ENCODE measurements around the gene RBCK1. TPM values are rescaled to one million over a fixed set of nuclear protein-coding genes. Genes with fewer than 3 reads are reported as not detected.
"Not testable (repeated sequence)": the region's sequence is repeated elsewhere in the genome, so short reads cannot be mapped to it uniquely, and the experiment has no call there.

Gene RBCK1
- total RNA-seq, 1 donor from 2014 or later = 202 TPM

DNA sequence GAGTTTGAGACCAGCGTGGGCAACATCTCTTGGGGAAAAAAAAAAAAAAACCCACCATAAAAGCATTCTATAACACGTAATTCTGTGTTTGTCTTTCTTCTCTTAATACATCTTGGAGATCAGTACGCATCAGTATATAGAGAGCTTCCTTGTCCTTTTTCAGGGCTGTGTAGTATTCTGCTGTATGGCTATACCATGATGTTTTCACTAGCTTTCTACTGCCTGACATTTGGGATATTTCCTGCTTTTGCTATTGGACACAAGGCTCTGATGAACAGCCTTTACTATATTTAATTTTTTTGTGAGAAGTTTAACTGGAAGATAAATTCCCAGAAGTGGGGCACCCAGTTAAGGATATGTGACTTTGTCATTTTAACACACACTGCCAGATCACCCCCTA, 20.6 kb upstream of the RBCK1 start:
- TF ChIP-seq CTCF (IDR thresholded peaks at IDR 0.05; ENCODE audit: insufficient read depth, low read length, severe bottlenecking) = no peak
- no peaks in the 10 kb centered on the region for H3K27me3 ChIP-seq (ENCODE audit: control insufficient read depth, insufficient read depth, low read length)
- no peak for DNase-seq (ENCODE audit: low read depth)
- H3K4me3 ChIP-seq (ENCODE audit: low read depth, low read length) = no peak overlapping the region
- peaks cover 58% of the 10 kb centered on the region for H3K36me3 ChIP-seq (ENCODE audit: control insufficient read depth, insufficient read depth, low read length)
- no peak for FAIRE-seq

DNA sequence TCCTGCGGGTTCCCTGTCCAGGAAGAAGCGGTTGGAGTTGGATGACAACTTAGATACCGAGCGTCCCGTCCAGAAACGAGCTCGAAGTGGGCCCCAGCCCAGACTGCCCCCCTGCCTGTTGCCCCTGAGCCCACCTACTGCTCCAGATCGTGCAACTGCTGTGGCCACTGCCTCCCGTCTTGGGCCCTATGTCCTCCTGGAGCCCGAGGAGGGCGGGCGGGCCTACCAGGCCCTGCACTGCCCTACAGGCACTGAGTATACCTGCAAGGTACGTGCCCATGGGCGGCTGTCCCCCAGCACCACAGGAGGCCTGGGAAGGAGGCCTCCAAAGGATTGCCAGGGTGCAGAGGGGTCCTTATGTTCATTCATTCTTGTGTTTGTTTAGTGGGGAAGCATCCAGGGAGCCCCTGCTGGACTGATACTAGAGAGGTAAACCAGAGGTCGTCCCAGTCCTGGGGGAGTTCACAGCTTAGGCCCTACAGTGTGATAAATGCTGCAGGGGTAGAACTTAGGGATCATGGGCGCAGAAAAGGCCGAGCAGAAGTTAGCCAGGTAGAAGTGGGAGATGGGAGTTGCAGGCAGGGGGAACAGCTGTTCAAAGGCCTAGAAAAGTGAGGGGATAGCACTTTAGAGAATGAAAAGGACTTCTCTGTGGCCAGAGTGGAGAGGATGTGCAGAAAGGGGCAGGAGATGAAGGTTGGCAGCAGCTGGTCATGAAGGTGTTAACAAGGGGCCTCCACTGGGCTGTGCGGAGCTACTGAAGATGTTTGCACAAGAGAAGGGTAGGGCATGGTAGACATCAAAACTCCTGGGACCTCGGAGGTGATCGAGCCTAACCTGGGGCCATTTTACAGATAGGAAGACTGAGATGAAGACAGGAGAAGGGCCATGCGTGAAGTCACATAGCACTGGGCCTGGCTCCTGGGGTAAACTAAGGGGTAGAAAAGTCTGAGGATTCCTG, 19.8 kb upstream of the RBCK1 start:
- FAIRE-seq (no peak), DNase-seq (ENCODE audit: low read depth) (no peak)
- no peaks in the 10 kb centered on the region for H3K27me3 ChIP-seq (ENCODE audit: control insufficient read depth, insufficient read depth, low read length)
- peaks cover 59% of the 10 kb centered on the region for H3K36me3 ChIP-seq (ENCODE audit: control insufficient read depth, insufficient read depth, low read length)
- H3K4me3 ChIP-seq (ENCODE audit: low read depth, low read length) = no peak overlapping the region
- no peak for TF ChIP-seq CTCF (IDR thresholded peaks at IDR 0.05; ENCODE audit: insufficient read depth, low read length, severe bottlenecking)

- no peak for FAIRE-seq
- peaks cover 58% of the 10 kb centered on the region for H3K36me3 ChIP-seq (ENCODE audit: control insufficient read depth, insufficient read depth, low read length)
- TF ChIP-seq CTCF (IDR thresholded peaks at IDR 0.05; ENCODE audit: insufficient read depth, low read length, severe bottlenecking) = no peak
- H3K27me3 ChIP-seq (ENCODE audit: control insufficient read depth, insufficient read depth, low read length) = no peaks in the 10 kb centered on the region
- DNase-seq (ENCODE audit: low read depth) = no peak
- no peak overlapping the region for H3K4me3 ChIP-seq (ENCODE audit: low read depth, low read length)
Observed at GRCh38 chr20:389220-389619, 18.9 kb upstream of the RBCK1 start.

GRCh38 chr20:391041-391711, 16.9 kb upstream of the RBCK1 start:
- no peak overlapping the region for H3K4me3 ChIP-seq (ENCODE audit: low read depth, low read length)
- peaks cover 63% of the 10 kb centered on the region for H3K36me3 ChIP-seq (ENCODE audit: control insufficient read depth, insufficient read depth, low read length)
- no peak for TF ChIP-seq CTCF (IDR thresholded peaks at IDR 0.05; ENCODE audit: insufficient read depth, low read length, severe bottlenecking)
- FAIRE-seq = no peak
- no peak for DNase-seq (ENCODE audit: low read depth)
- no peaks in the 10 kb centered on the region for H3K27me3 ChIP-seq (ENCODE audit: control insufficient read depth, insufficient read depth, low read length)

DNA sequence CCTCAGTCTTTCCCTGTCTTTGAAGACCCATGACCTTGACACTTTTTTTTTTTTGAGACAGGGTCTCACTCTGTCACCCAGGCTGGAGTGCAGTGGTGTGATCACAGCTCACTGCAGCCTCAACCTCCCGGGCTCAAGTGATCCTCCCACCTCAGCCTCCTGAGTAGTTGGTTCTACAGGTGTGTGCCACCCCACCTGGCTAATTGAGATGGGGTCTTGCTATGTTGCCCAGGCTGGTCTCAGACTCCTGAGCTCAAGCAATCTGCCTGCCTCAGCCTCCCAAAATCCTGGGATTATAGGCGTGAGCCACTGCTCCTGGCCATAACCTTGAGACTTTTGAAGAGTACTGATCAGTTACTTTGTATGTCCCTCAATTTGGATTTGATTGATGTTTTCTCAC, 14.8 kb upstream of the RBCK1 start:
- H3K4me3 ChIP-seq (ENCODE audit: low read depth, low read length); DNase-seq (ENCODE audit: low read depth); H3K27me3 ChIP-seq (ENCODE audit: control insufficient read depth, insufficient read depth, low read length); FAIRE-seq: not testable (repeated sequence)
- peaks cover 64% of the 10 kb centered on the region for H3K36me3 ChIP-seq (ENCODE audit: control insufficient read depth, insufficient read depth, low read length)

- TF ChIP-seq CTCF (IDR thresholded peaks at IDR 0.05; ENCODE audit: insufficient read depth, low read length, severe bottlenecking) = no peak
- DNase-seq (ENCODE audit: low read depth) (no peak), FAIRE-seq (no peak)
- Histone ChIP-seq H3K36me3 (ENCODE audit: control insufficient read depth, insufficient read depth, low read length) (peaks cover 44% of the 10 kb centered on the region), H3K4me3 (ENCODE audit: low read depth, low read length) (no peak overlapping the region), H3K27me3 (ENCODE audit: control insufficient read depth, insufficient read depth, low read length) (no peaks in the 10 kb centered on the region)
Observed at GRCh38 chr20:396252-396618, 11.9 kb upstream of the RBCK1 start.
